IPS-18c (cell line): ENCODE results near the gene SYNGR2.
A peak's percentile ranks its signal among the peaks of the same experiment; 100 is the strongest.

Experiments used
- H3K4me3 ChIP-seq: 2 replicates; pipeline ENCODE4 v1.7.0; 2013; ENCODE audit warnings: low read depth, mild to moderate bottlenecking, low read length, moderate library complexity; ENCODE audit not compliant: insufficient read depth
- H3K9me3 ChIP-seq: one replicate; pipeline ENCODE4 v1.6.1; 2013; ENCODE audit warnings: mild to moderate bottlenecking, low read length, moderate library complexity; ENCODE audit not compliant: control insufficient read depth, insufficient read depth

The SYNGR2 gene, protein sequence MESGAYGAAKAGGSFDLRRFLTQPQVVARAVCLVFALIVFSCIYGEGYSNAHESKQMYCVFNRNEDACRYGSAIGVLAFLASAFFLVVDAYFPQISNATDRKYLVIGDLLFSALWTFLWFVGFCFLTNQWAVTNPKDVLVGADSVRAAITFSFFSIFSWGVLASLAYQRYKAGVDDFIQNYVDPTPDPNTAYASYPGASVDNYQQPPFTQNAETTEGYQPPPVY

DNA sequence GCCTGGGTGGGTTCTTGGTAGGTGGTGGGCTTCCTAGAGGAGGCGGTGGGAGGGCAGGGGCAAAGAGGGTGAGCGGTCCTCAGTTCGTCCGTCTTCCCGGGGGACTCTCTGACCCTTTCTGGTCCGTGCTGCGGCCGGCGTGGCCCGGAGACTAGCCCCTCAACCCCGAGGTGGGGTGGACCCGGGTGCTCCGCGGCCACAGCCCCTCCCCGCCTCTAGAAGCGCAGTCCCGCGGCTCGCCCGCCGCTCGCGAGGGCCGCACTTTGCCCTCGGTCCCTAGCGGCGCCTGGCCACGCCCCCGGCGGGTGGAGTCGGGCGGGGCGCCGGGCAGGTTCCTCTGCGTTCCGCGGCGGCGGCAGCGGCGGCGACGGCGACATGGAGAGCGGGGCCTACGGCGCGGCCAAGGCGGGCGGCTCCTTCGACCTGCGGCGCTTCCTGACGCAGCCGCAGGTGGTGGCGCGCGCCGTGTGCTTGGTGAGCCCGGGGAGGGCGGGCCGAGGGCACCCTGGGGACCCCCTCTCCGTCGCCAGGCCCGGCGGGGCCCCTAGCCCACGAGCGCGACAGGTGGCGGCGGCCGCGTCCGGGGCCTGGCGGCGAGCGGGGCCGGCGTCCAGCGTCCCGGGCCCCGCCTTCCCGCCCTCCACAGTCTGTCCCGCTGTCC is at the start of gene SYNGR2:
Gene SYNGR2, plus strand, starts transcription at position 340 of the 661 bp plus-strand sequence. Its CDS starts 36 bp downstream, at position 376.
- peak within 1 kb of the TSS; percentile 61 for H3K4me3 ChIP-seq
- no peaks in the 10 kb centered on the region for H3K9me3 ChIP-seq

DNA sequence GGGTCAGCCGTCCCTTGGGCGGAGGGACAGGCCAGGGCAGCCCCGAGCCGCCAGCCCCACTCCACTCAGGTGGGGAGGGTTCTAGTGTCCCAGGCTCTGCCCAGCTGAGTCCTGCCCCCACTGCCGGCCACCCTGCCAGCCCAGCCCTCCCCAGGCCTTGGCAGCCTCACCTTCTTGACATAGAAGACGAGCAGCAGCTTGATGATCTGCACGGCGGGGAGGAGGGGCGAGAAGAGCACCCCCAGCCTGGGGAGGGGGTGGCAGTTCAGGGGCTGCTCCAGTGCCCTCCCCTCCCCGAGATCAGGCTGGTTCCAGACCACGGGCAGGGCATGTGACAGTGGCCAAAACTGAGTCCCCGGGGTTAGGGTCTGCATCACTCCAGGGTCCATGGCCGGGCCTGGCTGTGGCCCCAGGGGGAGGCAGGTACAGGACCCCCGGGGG is 49.6 kb upstream of the SYNGR2 start:
- Histone ChIP-seq H3K4me3 (no peak overlapping the region), H3K9me3 (no peaks in the 10 kb centered on the region)

DNA sequence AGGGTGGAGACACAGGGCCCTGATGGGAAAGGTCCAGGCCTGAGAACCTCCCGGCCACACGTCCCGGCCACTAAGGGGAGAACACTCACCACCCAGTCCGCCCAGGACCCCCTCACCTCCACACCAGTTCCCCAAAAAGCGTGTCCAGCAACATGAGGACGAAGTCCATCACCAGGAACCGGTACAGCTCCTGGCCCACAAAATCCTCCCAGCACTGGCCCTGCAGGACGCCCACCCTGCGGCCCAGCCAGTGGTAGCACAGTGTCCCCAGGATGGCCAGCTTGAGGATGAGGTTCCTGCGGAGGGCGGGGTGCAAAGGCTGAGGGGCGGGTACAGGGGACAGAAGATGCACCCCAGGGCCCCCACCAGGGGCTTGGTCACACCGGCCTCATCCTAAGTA is 47.8 kb upstream of the SYNGR2 start:
- H3K9me3 ChIP-seq: no peaks in the 10 kb centered on the region
- no peak overlapping the region; the same call in 1 of the 2 replicates for H3K4me3 ChIP-seq

DNA sequence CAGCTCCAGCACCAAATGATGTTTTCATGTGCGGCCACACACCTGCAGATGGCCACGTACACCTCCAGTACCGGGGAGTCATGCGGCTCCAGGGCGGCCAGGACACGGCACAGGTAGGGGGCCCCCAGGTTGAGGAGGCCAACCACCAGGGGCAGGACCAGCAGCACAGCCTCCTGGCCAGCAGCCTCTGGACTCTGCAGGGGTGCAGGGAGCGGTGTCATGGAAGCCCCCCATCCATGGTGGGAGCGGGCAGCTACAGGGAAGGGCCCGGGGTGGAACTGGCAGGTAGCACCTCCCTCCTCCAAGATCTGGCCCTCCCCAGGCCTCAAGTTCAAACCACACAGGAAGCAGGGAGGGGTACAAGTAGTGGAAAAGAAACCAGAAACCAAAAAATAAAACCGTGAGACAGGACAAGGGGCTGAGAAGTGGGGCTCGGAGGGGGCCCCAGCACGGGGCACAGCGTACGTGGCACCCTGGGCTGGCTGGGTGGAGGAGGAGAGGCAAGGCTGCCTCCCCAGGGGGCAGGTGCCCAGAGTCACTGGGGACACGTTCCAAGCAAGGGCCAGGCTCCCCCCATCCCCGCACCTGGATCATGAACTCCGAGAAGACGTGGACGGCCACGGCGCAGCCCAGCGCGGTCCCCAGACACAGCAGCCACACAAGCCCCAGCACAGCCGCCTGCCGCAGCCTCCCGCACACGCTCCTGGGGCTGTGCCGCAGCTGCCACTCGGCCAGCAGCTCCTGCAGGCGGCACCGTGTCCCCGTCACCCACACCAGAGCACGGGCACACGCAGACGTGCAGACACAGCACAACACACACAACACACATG is 47.2 kb upstream of the SYNGR2 start:
- no peaks in the 10 kb centered on the region for H3K9me3 ChIP-seq
- no peak overlapping the region for H3K4me3 ChIP-seq

DNA sequence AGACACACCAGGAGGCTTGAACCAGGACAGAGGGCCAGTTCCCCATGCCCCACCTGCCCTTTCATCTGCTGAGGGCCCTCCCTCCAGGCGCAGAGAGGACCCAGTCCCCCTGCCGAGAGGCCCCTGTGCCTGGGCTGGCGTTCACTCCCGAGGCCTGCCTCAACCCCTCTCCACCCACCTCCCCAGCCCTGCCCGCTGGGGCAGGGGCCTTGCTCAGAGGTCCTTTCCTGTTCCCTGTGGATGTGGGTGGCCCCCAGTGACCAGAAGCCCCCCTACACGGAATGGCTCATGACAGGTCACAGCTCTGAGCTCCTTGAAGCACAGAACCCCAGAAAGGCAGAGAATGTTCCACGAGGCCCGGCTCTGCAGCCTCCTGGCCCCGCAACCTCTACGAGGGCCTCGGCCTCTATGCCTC is 46.6 kb upstream of the SYNGR2 start:
- H3K4me3 ChIP-seq: no peak overlapping the region

DNA sequence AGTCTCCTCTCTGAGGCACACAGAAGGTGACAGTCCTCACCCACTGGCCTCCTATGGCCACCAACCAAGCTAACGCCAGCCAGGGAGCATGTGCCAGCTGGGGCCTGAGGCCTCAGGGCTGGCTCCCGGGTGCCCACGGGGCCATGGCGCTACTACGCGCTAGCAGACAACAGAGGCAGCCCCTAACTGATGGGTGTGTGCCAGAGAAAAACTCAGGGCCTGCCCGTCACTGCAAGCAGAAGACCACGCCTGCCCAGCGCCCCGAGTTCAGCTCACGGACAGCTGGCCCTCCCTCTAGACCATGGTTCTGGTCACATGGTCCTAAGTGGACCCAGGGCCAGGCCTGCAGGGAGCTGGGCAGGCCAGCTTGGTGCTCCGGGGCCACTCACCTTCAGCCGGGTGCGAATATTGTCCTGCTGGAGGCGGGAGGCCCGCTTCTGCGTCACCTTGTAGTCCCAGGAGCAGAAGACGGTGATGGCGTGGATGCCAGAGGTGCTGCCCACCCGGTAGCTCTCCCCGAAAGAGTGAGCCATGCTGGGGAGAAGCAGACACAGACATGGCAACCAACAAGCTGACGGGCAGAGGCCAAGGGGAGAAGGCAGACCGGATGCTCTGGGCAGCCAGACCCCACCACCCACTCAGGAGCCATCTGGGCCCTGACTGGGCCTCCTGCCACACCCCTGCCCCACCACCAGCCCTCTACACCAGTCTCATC is 46.0 kb upstream of the SYNGR2 start:
- Histone ChIP-seq H3K4me3 (no peak overlapping the region), H3K9me3 (no peaks in the 10 kb centered on the region)

More for the DNA sequence above, 46.6 kb upstream of the SYNGR2 start:
- H3K9me3 ChIP-seq: no peaks in the 10 kb centered on the region

DNA sequence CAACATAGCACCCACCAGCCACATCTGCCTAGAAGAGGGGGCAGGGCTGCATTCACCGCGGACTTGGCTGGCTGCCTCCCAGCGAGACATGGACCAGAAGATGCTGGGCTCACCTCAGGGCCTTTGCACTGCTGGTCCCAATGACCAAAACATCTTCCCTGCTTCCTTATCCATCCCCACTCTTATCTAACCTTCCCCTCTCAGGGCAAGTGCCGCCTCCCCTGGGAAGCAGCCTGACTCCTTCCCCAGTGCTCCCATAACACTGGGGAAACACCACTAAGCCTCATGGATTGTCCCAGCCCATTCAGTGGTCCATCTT is 45.5 kb upstream of the SYNGR2 start:
- Histone ChIP-seq H3K9me3 (no peaks in the 10 kb centered on the region), H3K4me3 (no peak overlapping the region)

DNA sequence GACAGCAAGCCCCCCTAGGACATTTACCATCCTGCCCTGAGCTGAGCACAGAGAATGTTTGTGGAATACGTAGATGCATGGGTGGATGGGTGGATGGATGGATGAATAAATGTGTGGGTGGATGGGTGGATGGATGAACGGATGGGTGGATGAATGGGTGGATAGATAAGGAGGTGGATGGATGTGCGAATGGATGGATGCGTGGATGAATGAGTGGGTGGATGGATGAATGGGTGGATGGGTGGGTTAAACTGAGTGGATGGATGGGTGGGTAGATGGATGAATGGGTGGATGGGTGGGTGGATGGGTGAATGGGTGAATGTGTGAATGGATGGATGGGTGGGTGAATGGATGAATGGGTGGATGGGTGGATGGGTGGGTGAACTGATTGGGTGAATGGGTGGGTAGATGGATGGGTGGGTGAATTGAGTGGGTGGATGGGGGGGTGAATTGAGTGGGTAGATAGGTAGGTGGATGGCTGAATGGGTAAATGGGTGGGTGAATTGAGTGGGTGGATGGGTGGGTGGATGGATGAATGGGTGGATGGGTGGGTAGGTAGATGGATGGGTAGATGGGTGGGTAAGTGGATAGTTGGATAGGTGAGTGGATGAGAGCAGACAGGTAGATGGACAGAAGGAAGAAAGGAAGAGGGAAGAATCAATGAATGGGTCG is 45.0 kb upstream of the SYNGR2 start:
- Histone ChIP-seq H3K9me3 (no peaks in the 10 kb centered on the region), H3K4me3 (no peak overlapping the region)

DNA sequence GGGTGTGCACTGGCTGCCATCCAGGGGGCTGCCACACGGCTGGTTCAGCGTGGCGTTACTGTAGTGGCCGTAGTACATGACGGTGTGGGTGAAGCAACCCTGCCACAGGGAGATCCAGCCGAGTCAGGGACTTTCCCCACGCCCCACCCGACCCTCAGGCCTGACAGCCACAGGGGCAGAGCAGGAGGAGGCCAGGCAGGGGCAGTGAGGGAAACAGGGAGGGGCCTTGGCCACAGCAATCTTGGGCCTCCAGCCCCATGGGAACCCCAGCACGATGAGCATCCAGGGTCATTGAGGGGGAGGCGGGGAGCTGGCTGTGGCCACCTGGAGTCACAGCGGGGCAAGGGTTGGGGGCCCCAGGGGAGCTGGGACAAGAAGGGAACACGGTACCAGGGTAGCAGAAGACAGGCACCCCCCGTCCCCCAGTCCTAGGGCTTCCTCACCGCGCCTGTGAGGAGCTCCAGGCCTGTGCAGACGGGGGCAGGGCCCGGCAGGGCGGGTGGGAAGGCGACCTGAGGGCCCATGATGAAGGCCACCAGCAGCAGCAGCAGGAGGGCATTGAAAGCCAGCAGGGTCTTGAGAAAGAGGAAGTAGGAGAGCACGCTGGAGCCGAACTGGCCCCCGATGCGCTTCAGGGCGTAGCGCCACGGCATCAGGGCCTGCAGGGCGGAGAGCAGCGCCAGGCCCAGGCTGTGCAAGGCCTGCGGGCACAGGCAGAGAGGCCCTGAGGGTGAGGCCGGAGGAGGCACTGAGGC is 44.1 kb upstream of the SYNGR2 start:
- no peak overlapping the region for H3K4me3 ChIP-seq
- H3K9me3 ChIP-seq: no peaks in the 10 kb centered on the region

DNA sequence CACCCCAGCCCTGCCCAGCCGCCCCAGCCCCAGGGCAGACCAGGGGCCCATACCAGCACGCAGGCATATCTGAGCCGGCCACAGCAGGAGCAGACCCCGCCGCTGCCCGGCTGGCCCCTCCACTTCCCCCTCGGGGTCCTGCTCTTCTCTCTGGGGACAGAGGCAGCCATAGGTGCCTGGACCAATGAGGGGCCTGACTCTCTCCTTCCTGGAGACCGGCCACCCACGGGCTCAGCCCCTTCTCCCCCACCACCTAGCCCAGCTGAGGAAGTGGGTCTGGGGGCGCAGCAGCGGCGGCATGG is 43.6 kb upstream of the SYNGR2 start:
- H3K9me3 ChIP-seq: no peaks in the 10 kb centered on the region
- no peak overlapping the region for H3K4me3 ChIP-seq

DNA sequence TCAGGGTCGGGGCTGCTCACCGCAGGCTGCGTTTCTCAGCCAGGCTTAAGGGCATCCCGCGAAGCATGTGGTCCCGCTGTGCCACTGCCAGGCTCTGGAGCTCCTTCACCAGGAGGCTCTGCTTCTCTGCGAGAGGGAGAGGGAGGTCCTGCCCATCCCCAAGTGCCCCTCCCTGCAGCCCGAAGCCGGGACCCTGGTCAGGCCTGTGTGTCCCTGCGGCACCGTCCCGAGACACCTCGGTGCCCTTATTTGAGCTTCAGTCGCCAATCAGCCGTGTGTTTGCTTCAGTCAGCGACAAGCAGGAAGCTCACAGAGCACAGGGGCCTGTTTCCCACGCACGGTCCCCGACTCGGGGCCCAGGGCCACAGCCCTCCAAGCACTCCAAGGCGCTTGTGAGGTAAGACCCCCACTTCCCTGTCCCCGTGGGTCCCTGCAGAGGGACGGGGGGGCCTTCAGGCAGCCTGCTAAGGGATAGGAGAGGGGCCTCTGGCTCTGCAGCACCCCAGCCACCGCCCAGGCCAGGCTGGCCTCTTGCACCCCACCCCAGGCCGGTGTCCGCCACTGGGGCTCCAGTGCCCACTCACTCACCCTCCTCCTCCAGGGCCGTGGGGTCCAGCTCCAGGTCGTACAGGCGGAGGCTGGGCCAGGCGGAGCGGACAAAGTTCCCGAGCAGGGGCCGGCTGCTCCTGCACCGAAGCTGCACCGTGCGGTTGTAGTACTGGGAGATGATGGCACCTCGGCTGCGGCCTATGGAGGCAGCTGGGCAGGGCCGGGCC is 43.1 kb upstream of the SYNGR2 start:
- H3K4me3 ChIP-seq: no peak overlapping the region

DNA sequence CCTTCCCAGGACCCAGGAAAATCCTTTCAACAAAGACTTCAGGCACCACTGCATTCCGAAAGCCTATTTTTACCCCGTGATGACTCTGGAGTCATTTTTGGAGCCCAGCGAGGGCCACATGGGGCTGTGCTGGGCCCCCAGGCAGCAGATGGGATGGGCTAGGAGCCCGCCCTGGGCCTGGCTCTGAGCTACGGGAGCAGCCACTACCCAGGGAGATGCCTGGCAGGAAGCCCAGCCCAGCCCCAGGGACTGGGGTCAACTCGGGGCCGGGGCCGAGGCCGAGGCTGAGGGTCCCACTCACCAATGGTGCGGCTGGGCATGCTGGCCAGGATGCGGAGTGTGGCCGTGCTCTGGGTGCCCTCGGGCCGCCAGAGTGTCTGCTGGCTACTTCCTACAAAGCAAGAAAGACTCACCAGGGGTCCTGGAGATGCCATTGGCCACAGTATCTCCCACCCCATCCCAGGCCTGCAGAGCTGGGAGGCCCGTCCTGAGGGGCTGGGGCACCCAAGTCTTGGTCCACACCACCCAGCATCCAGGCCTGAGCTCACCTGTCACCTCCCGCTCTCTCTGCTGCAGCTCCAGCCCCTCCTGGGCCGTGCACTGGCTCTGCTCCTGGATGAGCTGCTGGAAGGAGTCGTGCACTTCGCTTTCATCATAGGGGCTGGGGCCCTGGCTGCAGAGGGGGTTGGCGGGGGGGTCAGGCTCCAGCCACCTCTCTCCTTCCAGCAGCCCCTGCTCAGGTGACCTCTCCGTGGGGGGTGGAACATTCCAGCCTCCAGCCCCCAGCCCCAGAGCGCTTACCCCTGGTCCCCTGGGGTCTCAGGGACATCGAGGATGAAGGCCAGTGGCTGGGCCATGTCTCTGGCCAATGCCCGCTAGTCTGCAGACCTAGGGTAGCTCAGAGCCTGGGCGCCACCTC is 42.1 kb upstream of the SYNGR2 start:
- H3K9me3 ChIP-seq: no peaks in the 10 kb centered on the region
- H3K4me3 ChIP-seq: no peak overlapping the region

More for the DNA sequence above, 43.1 kb upstream of the SYNGR2 start:
- no peaks in the 10 kb centered on the region for H3K9me3 ChIP-seq

DNA sequence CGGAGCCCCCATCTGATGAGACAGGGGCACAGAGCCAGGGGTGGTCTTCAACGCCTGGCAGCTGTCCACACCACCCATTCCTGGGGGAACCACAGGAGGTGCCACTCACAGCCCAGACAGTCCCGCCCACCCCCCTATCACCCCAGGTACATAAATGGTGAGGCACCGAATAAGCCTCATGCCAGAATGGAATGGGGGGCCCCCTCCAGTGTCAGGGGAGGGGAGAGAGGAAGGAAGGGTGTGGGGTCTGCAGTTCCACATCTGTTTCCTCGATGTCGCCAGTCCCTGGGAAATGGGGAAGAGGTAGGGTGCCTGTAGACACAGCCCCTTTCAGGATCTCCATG is 41.5 kb upstream of the SYNGR2 start:
- Histone ChIP-seq H3K4me3 (peak overlapping the region; percentile 80), H3K9me3 (no peaks in the 10 kb centered on the region)

DNA sequence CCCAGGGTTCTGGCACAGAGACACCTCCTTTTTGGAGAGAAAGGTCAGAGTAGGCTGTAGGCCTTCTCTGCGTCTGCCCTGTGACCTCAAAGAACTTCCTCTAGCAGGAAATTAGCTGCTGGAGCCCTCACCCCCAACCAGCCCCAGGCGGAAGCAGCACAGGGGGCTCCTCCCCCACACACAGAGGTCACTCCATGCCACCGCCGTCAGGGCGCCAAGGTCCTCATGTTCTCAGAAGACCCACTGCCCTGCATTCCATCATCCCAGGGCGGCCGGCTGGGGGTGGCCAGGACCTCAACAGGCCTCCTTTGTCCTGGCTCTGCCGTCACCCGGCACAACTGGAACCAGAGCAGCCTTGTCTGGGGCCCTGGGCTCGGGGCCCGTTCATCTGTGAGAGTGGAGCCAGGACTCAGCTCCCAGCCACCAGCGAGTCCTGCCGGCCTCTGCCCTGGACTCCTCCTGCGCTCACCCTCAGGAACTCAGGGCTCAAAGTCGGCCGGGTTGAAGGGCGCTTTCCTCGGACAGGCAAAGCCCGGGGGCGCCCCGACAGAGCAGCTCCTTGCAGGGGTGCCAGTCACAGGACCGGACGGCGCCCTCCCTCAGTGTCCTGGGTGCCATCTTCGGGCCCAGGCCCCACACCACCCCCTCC is 41.0 kb upstream of the SYNGR2 start:
- peak overlapping the region; percentile 80 for H3K4me3 ChIP-seq
- H3K9me3 ChIP-seq: no peaks in the 10 kb centered on the region
